Endothelial cell of umbilical vein (primary cell): ENCODE measurements around the gene SCG3. TPM values are rescaled to one million over a fixed set of nuclear protein-coding genes. Genes with fewer than 3 reads are reported as not detected.

Source experiments
- BruUV-seq: library from RNA; stranded (reverse); fragments of 400-500 nt; replicated peaks from 2 replicates; lab custom pipeline; 2021; lab: Mats Ljungman, UMichigan
- CTCF ChIA-PET: fragments of 300-600, 350-600 bp; sonication (Branson Sonifier 250); formaldehyde crosslinking; loops from one replicate; lab custom pipeline; 2021; ENCODE audit warnings: antibody characterized with exemption, inconsistent platforms; lab: Charles Lee
- POLR2A ChIA-PET: fragments of 300-600, 350-600 bp; sonication (Branson Sonifier 250); formaldehyde crosslinking; loops from one replicate; lab custom pipeline; 2021; ENCODE audit warnings: antibody characterized with exemption, inconsistent platforms; lab: Charles Lee
- DNase-seq: peaks from one replicate; pipeline ENCODE4 v3.0.0-alpha.2; 2011; ENCODE audit warnings: low read depth, low spot score
- FAIRE-seq: peaks from 2 replicates; lab custom pipeline; 2011; peaks lifted over from hg19 to GRCh38; lab: Jason Lieb, UNC
- H2AFZ ChIP-seq: 2 replicates; pipeline ENCODE4 v1.6.0; 2012; ENCODE audit warnings: low read depth, low read length, control low read depth, inconsistent platforms
- H3K27ac ChIP-seq: 2 replicates; pipeline ENCODE4 v1.5.1; 2011; ENCODE audit warnings: low read depth, mild to moderate bottlenecking, control low read depth, low read length, moderate library complexity; ENCODE audit not compliant: insufficient read depth
- H3K27me3 ChIP-seq, 2 experiments: 2 replicates each; pipeline versions ENCODE4 v1.6.0 to v1.6.1; 2011; ENCODE audit warnings: low read length in 2 of 2, mixed read lengths in 1 of 2; ENCODE audit not compliant: control insufficient read depth in 2 of 2, insufficient read depth in 2 of 2
- H3K36me3 ChIP-seq, 2 experiments: 2 replicates in 1 of 2; 3 replicates in 1 of 2; pipeline ENCODE4 v1.5.1; 2011; ENCODE audit warnings: low read length in 2 of 2, mild to moderate bottlenecking in 1 of 2, moderate library complexity in 1 of 2; ENCODE audit not compliant: control insufficient read depth in 2 of 2, insufficient read depth in 2 of 2; ENCODE audit errors: extremely low read depth in 1 of 2
- H3K4me1 ChIP-seq: 3 replicates; pipeline ENCODE4 v1.5.1; 2011; ENCODE audit warnings: mild to moderate bottlenecking, low read length; ENCODE audit not compliant: control insufficient read depth, insufficient read depth; ENCODE audit errors: extremely low read depth
- H3K4me2 ChIP-seq: 2 replicates; pipeline ENCODE4 v1.6.1; 2011; ENCODE audit warnings: low read length, control low read depth, mixed read lengths; ENCODE audit not compliant: insufficient read depth
- H3K4me3 ChIP-seq, 3 experiments: fragments of 200-600 bp in 1 of 3; sonication (generic), shearing (Covaris generic) in 1 of 3; replicated peaks in 1 of 3; 2 replicates each; pipeline ENCODE4 v1.5.1; 2011 to 2016; ENCODE audit warnings: control low read depth in 3 of 3, low read length in 3 of 3, mild to moderate bottlenecking in 2 of 3, inconsistent platforms in 1 of 3, low read depth in 1 of 3, moderate library complexity in 1 of 3; ENCODE audit not compliant: insufficient read depth in 1 of 3
- H3K79me2 ChIP-seq: 2 replicates; pipeline ENCODE4 v1.6.0; 2012; ENCODE audit warnings: low read length, inconsistent platforms; ENCODE audit not compliant: control insufficient read depth, insufficient read depth
- H3K9ac ChIP-seq: replicated peaks from 2 replicates; pipeline ENCODE3; 2011; ENCODE audit warnings: low read length, control low read depth; ENCODE audit not compliant: insufficient read depth; ENCODE audit errors: extremely low read depth
- H3K9me1 ChIP-seq: replicated peaks from 3 replicates; pipeline ENCODE4 v1.6.0; 2011; ENCODE audit warnings: mild to moderate bottlenecking, low read length; ENCODE audit not compliant: control insufficient read depth, insufficient read depth; ENCODE audit errors: extremely low read depth
- H3K9me3 ChIP-seq: replicated peaks from 2 replicates; pipeline ENCODE4 v1.5.1; 2012; ENCODE audit warnings: low read length, inconsistent platforms; ENCODE audit not compliant: control insufficient read depth, insufficient read depth
- H4K20me1 ChIP-seq: replicated peaks from 2 replicates; pipeline ENCODE3; 2011; ENCODE audit warnings: mild to moderate bottlenecking, low read length; ENCODE audit not compliant: control insufficient read depth, insufficient read depth; ENCODE audit errors: extremely low read depth
- EZH2 ChIP-seq: IDR thresholded peaks from 2 replicates; pipeline ENCODE4 v1.6.1; 2012; ENCODE audit warnings: borderline replicate concordance, low read depth, mild to moderate bottlenecking, moderate library complexity, low read length, inconsistent platforms; ENCODE audit not compliant: severe bottlenecking
- FOS ChIP-seq: IDR thresholded peaks from 2 replicates; pipeline ENCODE4 v1.6.1; 2011; ENCODE audit warnings: mild to moderate bottlenecking, low read length, moderate library complexity, borderline replicate concordance; ENCODE audit not compliant: insufficient read depth
- GATA2 ChIP-seq: IDR thresholded peaks from 2 replicates; pipeline ENCODE4 v1.7.0; 2011; ENCODE audit warnings: low read depth, mild to moderate bottlenecking, moderate library complexity, mixed read lengths, low read length; ENCODE audit not compliant: insufficient read length, insufficient read depth
- JUN ChIP-seq: IDR thresholded peaks from 2 replicates; pipeline ENCODE4 v1.6.1; 2011; ENCODE audit warnings: borderline replicate concordance, low read depth; ENCODE audit not compliant: insufficient read length, insufficient read depth
- MAX ChIP-seq: IDR thresholded peaks from 2 replicates; pipeline ENCODE4 v1.6.1; 2011; ENCODE audit not compliant: insufficient read depth, insufficient read length
- MYC ChIP-seq: IDR thresholded peaks from one replicate; pipeline ENCODE4 v1.6.1; 2011; ENCODE audit warnings: mild to moderate bottlenecking, low read depth, low read length
- POLR2A ChIP-seq: IDR thresholded peaks from 2 replicates; pipeline ENCODE4 v1.6.1; 2012; ENCODE audit warnings: low read depth, mild to moderate bottlenecking, control low read depth, low read length
- POLR2AphosphoS5 ChIP-seq: IDR thresholded peaks from 2 replicates; pipeline ENCODE4 v1.6.1; 2012; ENCODE audit warnings: low read depth, mild to moderate bottlenecking, control low read depth, low read length, moderate library complexity; ENCODE audit not compliant: insufficient read depth
- dilution Hi-C: fragments of 300-500 bp; cut with MboI; formaldehyde crosslinking; loops from one replicate; pipeline ENCODE4 v1.15.0; 2019; ENCODE audit warnings: low sequenced_read_pairs; ENCODE audit not compliant: extremely low pct_ligation_motif_present
- intact Hi-C: fragments of 100-400 bp; cut with micrococcal nuclease; formaldehyde crosslinking; loops from one replicate; pipeline ENCODE4 v1.10.0; 2022
- polyA plus RNA-seq, 4 experiments: library from polyadenylated mRNA; depleted of rRNA in 3 of 4; stranded (reverse) in 3 of 4; unstranded in 1 of 4; fragments of >200 nt; gene quantifications; 2 replicates each; pipeline versions ENCODE4 v1.2.1 to v1.2.3, GENCODE V29; 2011 to 2012; ENCODE audit warnings: missing spikeins in 1 of 4
- total RNA-seq: library from RNA; stranded (reverse); gene quantifications from 2 replicates; pipeline ENCODE4 v1.2.3, GENCODE V29; 2021
- TF ChIP-seq, protein P1 (sequence below), 2 donors: IDR thresholded peaks; 1 replicate in 1 of 2; 2 replicates in 1 of 2; pipeline ENCODE4 v1.5.1; 2011; ENCODE audit warnings: low read length in 2 of 2, mild to moderate bottlenecking in 2 of 2, moderate library complexity in 2 of 2, control low read depth in 1 of 2, inconsistent platforms in 1 of 2, low read depth in 1 of 2; ENCODE audit not compliant: insufficient read depth in 1 of 2; ENCODE audit errors: extremely low read depth in 1 of 2

SCG3 gene
- total and polyA plus RNA-seq, 2 donors (not counting 3 experiments of a cell fraction or from before 2014, with no cell fraction given) = not detected

- no peaks in the 10 kb centered on the region for H3K4me1 ChIP-seq
- no peak overlapping the region for H3K4me3 ChIP-seq
- no peaks in the 10 kb centered on the region for H4K20me1 ChIP-seq
- H2AFZ ChIP-seq = no peak overlapping the region
- FAIRE-seq (no peak), DNase-seq (no peak)
- intact Hi-C loops (no loop called here), dilution Hi-C loops (no loop called here)
- ChIA-PET CTCF (interaction anchor here (0.6 to 1.8 kb wide), 2 partner anchors 10 to 23 kb away, joined by 3 to 4 read pairs; no protein-coding TSS in a partner anchor), POLR2A (no interaction called here)
- peaks cover 0 to 33% of the 10 kb centered on the region in 2 experiments for H3K27me3 ChIP-seq
- no peak overlapping the region for H3K9ac ChIP-seq
- no TSS peak for BruUV-seq
- no peaks in the 10 kb centered on the region for H3K79me2 ChIP-seq
- no peaks in the 10 kb centered on the region for H3K9me1 ChIP-seq
- no peaks in the 10 kb centered on the region for H3K9me3 ChIP-seq
- H3K27ac ChIP-seq = no peak overlapping the region
- no peak overlapping the region for H3K4me2 ChIP-seq
- H3K36me3 ChIP-seq = no peaks in the 10 kb centered on the region
- TF ChIP-seq MAX (no peak), FOS (no peak), EZH2 (no peak), GATA2 (no peak), POLR2AphosphoS5 (no peak), POLR2A (no peak), JUN (no peak), MYC (no peak)
- TF ChIP-seq, protein P1, sequence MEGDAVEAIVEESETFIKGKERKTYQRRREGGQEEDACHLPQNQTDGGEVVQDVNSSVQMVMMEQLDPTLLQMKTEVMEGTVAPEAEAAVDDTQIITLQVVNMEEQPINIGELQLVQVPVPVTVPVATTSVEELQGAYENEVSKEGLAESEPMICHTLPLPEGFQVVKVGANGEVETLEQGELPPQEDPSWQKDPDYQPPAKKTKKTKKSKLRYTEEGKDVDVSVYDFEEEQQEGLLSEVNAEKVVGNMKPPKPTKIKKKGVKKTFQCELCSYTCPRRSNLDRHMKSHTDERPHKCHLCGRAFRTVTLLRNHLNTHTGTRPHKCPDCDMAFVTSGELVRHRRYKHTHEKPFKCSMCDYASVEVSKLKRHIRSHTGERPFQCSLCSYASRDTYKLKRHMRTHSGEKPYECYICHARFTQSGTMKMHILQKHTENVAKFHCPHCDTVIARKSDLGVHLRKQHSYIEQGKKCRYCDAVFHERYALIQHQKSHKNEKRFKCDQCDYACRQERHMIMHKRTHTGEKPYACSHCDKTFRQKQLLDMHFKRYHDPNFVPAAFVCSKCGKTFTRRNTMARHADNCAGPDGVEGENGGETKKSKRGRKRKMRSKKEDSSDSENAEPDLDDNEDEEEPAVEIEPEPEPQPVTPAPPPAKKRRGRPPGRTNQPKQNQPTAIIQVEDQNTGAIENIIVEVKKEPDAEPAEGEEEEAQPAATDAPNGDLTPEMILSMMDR (IDR thresholded peaks at IDR 0.05; ENCODE audit: extremely low read depth in 1 of 2, insufficient read depth in 1 of 2, low read depth in 1 of 2, low read length in 2 of 2) = no peak
Observed at GRCh38 chr15:51680321-51680720, 982 bp upstream of the SCG3 start.
